Right renal cortex interstitium (tissue), 3 donors: ENCODE data around the gene MCF2L. TPM values are rescaled to one million over a fixed set of nuclear protein-coding genes. Genes with fewer than 3 reads are reported as not detected.

Experiments used
- DNase-seq, 3 donors: peaks; one replicate each; pipeline ENCODE4 v3.0.0-alpha.2; 2013; ENCODE audit warnings: low read depth in 3 of 3, low spot score in 2 of 3
- polyA plus RNA-seq, 3 donors: library from polyadenylated mRNA; unstranded; fragments of 120-200 nt; gene quantifications; one replicate each; pipeline ENCODE4 v1.2.1, GENCODE V29; 2013; ENCODE audit not compliant: insufficient read length in 3 of 3

Gene MCF2L
- polyA plus RNA-seq, 3 donors: 22.3 to 26.3 (median 26.2) TPM

DNA sequence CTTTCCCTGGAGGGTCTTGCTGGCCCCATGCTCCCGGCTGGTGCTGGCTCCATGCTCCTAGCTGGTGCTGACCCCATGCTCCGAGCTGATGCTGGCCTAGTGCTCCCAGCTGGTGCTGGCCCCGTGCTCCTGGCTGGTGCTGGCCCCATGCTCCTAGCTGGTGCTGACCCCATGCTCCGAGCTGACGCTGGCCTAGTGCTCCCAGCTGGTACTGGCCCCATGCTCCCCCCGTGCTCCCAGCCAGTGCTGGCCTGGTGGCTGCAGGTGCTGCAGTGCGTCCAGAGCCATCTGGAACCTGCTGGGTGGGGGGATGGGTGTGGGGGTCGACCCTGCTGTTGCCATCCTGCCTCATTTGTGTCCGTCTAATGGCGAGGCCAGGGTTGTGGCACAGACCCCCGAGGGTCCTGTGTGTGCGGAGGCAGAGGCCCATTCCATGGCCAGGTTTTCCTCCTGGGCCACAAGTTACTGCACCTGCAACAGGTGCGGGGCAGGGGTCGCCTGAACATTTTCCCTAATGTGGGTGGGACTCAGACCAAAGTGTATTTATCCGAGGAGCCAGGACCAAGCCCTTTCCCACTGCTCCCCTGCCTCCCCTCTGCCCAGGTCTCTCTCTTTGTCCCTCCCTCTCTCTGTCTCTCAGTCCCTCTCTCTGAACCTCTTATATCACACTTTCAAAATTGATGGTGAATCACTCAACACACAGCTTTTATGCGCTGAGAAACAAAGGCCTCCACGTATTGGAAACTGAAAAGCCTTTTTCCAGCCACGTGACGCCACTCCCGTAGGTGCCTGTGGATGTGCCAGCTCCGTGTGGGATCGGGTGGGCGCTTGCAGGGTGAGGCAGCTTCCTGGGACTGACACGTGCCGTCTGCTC is 45.1 kb downstream of the MCF2L start:
- DNase-seq: no peak

GRCh38 chr13:113014752-113015745 is 46.0 kb downstream of the MCF2L start:
- DNase-seq: no peak

DNA sequence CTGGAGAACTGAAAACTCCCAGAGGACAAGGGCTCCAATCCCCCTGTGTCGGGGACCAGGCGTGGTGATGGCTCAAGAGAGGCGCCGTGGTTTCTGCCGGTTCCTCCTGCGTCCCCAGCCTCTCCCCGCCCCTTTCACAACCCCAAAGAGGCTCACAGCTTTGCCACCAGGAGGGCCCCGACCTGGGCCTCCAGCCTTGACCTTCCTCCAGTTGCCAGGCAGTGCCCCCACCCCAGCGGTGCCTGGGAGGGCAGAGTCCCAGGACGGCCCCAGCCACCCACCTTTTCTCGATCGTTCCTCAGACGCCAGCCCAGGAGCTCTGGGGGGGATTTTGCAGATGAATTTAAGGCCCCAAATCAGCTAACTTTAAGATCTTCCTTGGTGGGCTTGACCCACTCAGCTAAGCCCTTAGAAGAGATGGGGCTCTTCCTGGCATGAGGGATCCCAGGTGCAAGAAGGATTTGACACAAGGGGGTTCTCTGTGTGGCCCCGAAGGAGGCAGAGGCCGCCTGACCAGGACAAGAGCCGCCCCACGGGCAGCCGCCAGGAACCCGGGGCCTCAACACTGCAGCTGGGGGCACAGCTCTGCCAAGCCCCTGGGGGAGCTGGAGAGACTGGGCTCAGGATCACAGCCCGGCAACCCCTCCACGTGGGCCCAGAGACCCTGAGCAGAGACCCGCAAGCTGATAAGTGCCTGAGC is 47.0 kb downstream of the MCF2L start:
- no peak for DNase-seq

DNA sequence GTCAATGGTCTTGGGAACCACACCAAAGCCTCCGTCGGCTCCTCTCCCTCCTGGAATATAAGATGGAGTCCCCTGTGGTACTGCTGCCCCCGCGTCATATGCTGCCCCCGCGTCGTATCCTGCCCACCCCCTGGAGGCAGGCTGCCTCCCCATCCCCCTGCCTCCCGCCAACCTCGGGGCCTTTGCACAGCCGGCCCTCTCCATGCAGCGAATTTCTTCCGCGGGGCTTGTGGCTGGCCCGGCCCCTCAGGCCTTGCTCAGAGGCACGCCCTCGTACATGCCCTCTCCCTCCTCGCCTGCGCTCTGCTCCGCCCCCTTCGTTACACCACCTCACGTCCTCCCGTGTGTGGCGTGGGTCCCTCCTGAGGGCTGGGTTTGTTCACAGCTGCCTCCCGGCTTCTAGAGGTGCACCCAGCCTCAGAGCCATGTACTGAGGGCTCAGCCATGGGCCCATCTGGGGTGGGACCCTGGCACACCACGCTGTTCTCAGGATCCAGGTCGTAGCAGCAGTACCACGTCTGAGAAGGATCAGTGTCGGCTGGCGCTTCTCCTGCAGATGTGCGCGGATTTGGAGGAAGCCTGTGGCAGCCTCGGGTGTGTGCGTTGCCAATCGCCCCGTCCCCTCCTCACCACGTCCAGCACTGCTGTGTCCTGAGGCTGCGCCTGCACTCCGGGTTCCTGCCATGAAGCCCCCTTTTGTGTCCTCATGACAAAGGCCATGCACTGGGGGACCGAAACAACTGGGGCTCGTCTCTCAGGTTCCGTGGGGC is 47.7 kb downstream of the MCF2L start:
- no peak for DNase-seq

GRCh38 chr13:113017506-113018215 is 48.6 kb downstream of the MCF2L start:
- no peak for DNase-seq

DNA sequence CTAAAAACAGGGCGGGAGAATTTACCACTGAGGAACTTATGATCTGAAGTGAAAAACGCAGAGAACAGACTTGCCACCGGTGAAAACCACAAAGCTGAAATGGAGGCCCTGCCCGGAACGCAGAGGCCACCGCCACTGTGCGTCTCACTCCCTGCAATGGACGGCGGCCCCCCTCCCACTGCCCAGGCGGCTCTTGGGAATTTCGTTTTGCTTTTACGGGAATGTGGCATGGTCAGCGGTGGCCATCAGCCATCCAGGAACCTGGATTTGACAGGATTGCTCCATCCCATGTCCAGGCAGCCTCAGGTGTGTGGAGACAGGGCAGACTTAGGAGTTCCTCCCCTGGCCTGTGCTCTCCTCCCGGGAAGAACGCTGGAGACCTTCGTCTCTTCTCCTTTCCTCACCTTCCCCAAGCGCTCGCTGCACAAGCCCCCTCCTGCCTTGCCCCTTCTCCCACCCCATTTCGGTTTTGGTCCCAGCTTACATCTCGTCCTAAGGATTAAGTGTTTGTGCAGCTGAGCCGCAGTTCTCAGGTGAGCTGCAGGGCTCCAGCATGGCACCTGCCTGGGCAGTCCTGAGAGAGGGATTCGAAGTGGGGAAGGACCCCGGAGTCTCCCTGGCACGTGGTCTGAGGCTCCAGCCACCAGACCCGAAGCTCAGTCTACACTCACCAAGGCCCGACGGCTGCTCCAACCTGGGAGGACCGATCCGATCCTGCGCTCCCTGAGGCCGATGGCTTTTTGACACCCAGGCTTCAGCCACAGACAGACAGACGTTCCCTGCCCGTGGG is 49.9 kb downstream of the MCF2L start:
- DNase-seq: no peak

DNA sequence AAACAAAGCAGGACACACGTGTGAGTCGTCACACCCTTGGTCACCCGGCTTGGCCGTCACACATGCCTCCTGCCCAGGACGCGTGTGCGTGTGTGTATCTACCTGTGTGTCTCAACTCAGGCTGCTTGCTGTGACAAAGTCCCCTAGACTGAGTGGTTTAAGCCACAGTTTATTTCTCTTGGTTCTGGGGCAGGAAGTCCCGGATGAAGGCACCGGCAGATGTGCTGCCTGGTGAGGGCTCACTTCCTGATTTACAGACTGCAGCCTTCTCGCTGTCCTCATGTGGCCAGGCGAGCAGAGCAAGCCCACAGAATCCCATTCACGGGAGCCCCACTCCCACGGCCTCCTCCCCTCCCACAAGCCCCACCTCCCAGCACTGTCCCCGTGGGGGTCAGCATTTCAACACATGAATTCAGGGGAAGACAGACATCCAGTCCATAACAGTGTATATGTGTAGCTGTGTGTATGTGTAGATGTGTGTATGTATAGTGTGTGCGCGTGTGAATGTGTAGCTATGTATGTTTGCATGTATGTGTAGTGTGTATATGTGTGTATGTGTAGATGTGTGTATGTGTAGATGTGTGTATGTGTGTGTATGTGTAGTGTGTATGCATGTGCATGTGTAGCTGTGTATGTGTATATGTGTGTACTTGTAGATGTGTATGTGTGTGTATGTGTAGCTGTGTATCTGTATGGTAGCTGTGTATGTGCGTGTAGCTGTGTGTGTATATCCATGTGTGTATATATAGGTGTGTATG is 51.5 kb downstream of the MCF2L start:
- DNase-seq: no peak

DNA sequence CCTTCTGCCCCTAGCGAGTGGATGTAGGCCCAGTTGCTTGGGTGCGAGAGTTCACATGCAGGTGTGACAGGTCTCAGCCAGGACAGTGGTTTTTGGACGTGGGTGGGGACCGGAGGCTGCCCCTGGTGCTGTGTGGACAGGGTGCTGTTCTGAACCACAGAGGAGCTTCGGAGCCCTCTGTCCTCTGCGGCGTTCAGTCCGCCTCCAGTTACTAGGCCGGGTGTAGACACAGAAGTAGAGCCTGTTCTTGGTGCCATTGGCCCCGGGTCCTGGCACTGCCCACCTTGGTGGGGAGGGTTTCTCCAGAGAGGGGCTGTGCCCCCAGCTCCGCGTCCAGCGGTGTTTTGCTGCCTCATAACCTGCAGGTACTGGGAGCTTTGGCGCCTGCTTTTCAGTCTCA is 52.4 kb downstream of the MCF2L start:
- no peak for DNase-seq

DNA sequence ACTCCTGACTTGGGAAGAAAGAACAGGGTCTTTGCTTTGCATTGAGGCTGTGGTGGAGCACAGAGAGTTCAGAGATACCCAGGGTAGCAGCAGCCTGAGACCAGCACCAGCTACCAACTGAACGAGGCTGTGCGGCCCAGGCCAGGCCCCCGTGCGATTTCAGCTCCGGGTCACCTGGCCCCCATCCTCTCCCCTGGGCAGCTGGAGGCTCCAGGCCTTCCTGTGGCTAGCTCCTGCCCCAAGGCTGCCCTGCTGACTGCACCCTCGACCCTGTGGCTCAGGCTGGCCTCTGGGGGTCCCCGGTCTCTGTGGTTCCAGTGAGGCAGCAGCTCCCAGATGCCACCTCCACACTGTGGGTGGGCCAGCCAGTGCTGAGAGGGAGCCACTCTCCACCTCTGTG is 52.8 kb downstream of the MCF2L start:
- no peak for DNase-seq

DNA sequence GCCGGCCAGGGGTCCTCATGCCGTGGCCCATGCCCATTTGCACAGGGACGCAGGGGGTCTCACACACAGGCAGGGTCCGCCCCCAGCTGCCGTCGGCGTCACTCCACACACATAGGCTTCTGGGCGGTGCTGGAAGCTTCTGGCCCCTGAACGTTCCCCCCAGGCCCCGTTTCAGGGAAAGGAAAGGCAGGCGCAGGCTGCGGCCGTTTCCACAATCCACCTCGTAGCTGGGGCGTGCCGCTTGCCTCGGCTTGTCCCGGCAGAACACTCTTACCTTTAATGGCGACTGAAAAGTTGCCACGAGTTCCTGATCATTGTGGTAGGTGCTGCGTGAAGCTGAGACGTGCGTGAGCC is 53.4 kb downstream of the MCF2L start:
- no peak for DNase-seq

- DNase-seq: no peak
Measured at GRCh38 chr13:113022745-113023574, 53.9 kb downstream of the MCF2L start.

DNA sequence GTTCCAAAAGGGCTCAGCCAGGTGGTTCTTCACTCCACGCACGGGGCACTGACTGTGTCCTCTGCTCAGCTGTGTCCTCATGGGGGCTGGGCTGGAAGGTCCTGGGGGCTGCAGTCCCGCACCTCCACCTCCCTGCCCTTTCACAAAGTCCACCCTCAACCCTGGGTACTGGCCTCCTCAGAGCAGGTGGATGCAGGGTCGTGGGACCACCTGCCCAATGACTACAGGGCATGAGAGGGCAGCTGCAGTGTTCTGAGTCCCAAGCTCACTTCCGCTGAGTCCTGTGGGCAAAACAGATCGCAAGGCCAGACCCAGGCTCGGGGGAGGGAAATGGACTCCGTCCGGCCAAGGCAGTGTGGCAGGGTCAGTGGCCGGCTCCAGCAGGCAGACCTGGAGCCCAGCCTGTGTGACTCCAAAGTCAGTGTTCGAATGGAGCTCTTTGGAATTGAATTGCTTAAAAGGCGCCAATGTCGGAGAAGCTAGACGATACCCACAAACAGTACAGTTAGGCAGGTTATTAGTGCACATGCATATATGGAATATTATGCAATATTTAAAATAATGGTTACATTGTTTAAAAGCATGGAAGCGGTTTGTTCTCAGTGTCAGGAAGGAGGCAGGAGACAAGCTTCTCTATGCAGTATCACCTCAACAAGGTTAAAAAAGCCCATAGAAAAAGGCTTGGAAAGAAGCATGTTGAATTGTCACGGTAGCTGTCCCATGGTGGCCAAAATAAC is 54.8 kb downstream of the MCF2L start:
- no peak for DNase-seq

GRCh38 chr13:113024466-113024865 is 55.5 kb downstream of the MCF2L start:
- DNase-seq: no peak

GRCh38 chr13:113026391-113026910 is 57.4 kb downstream of the MCF2L start:
- DNase-seq: no peak

GRCh38 chr13:113027095-113027494 is 58.1 kb downstream of the MCF2L start:
- DNase-seq: no peak

DNA sequence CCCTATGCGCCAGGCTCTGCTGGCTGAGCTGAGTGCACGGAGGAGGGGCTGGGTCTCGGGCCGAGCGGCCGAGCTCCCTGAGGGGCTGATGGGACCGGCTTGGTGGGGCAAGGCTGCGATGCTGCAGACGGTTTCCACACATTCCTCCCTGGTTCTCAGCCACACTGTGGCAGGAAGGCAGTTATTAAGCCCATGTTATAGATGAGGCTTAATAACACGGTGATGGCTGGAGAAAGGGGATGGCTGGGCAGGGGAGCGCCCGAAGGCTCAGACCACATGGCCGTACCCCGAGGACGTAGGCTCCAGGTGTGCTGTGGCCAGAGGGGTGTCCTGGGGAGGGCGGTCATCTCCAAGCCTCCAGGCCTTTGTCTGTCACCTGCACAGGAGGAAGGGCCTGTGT is 58.6 kb downstream of the MCF2L start:
- no peak for DNase-seq
